C4-2B (cell line): ENCODE measurements around the gene FBXO8.

Source experiments
- ZFX ChIP-seq: fragments of 450-650 bp; IDR thresholded peaks from 2 replicates; pipeline ENCODE4 v1.6.1; 2017
- TF ChIP-seq, protein P1 (sequence below): fragments of 450-650 bp; conservative IDR thresholded peaks from 2 replicates; pipeline ENCODE4 v1.5.1; 2017; ENCODE audit warnings: mild to moderate bottlenecking

DNA sequence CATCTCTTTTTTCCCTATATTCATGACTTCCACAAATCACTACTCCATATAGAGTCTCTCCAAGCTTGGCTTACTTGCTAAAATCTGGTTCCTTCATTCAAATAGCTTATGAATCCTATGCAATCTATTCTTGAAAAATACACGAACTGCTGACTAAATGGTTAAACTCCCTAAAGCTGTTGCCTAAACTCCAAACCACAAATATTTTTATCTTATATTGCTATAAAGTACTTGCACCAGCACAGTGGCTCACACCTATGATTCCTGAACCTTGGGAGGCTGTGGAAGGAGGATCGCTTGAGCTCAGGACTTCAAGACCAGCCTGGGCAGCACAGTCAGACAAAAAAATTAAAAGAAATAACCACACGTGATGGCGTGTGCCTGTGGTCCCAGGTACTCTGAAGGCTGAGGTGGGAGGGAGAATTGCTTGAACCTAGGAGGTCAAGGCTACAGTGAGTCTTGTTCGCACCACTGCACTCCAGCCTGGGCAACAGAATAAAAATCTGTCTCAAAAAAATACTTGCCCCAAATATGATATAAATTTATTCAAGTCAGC lies 2.2 kb downstream of the FBXO8 start:
- TF ChIP-seq, protein P1, sequence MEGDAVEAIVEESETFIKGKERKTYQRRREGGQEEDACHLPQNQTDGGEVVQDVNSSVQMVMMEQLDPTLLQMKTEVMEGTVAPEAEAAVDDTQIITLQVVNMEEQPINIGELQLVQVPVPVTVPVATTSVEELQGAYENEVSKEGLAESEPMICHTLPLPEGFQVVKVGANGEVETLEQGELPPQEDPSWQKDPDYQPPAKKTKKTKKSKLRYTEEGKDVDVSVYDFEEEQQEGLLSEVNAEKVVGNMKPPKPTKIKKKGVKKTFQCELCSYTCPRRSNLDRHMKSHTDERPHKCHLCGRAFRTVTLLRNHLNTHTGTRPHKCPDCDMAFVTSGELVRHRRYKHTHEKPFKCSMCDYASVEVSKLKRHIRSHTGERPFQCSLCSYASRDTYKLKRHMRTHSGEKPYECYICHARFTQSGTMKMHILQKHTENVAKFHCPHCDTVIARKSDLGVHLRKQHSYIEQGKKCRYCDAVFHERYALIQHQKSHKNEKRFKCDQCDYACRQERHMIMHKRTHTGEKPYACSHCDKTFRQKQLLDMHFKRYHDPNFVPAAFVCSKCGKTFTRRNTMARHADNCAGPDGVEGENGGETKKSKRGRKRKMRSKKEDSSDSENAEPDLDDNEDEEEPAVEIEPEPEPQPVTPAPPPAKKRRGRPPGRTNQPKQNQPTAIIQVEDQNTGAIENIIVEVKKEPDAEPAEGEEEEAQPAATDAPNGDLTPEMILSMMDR = no peak
- TF ChIP-seq ZFX = no peak
